CD14-positive monocyte (primary cell): Measurements from ENCODE around the gene DOCK8. TPM values are rescaled to one million over a fixed set of nuclear protein-coding genes. Genes with fewer than 3 reads are reported as not detected.

ENCODE experiments used
- DNase-seq, 3 donors: peaks; one replicate each; pipeline ENCODE4 v3.0.0-alpha.2; 2011 to 2022
- H2AFZ ChIP-seq: 2 replicates; pipeline ENCODE4 v1.6.0; 2012; ENCODE audit warnings: mild to moderate bottlenecking, low read depth, low read length, inconsistent platforms; ENCODE audit not compliant: insufficient read depth, poor library complexity, severe bottlenecking
- H3K27ac ChIP-seq, 2 donors: 1 replicate in 1 of 2; 2 replicates in 1 of 2; pipeline ENCODE4 v1.5.1; 2012 to 2013; ENCODE audit warnings: low read length in 2 of 2, control low read depth in 1 of 2, inconsistent platforms in 1 of 2, low read depth in 1 of 2, mild to moderate bottlenecking in 1 of 2
- H3K27me3 ChIP-seq, 2 donors: one replicate each; pipeline versions ENCODE4 v1.6.0 to v1.6.1; 2011 to 2013; ENCODE audit warnings: low read length in 2 of 2; ENCODE audit not compliant: control insufficient read depth in 2 of 2, insufficient read depth in 2 of 2
- H3K36me3 ChIP-seq, 2 donors: replicated peaks in 1 of 2; 1 replicate in 1 of 2; 2 replicates in 1 of 2; pipeline versions ENCODE4 v1.5.1 to v1.6.1; 2012 to 2013; ENCODE audit warnings: low read length in 2 of 2, control low read depth in 1 of 2, inconsistent platforms in 1 of 2, mild to moderate bottlenecking in 1 of 2; ENCODE audit not compliant: insufficient read depth in 2 of 2, control insufficient read depth in 1 of 2
- H3K4me1 ChIP-seq, 2 donors: 1 replicate in 1 of 2; 2 replicates in 1 of 2; pipeline versions ENCODE4 v1.5.1 to v1.6.1; 2012 to 2013; ENCODE audit warnings: low read length in 2 of 2, control low read depth in 1 of 2, inconsistent platforms in 1 of 2, mild to moderate bottlenecking in 1 of 2, moderate library complexity in 1 of 2; ENCODE audit not compliant: insufficient read depth in 2 of 2, control insufficient read depth in 1 of 2
- H3K4me2 ChIP-seq: replicated peaks from 2 replicates; pipeline ENCODE3; 2012; ENCODE audit warnings: low read length, moderate library complexity, mild to moderate bottlenecking; ENCODE audit not compliant: poor library complexity, severe bottlenecking; ENCODE audit errors: extremely low read depth
- H3K4me3 ChIP-seq, 3 experiments: fragments of 200-600 bp in 1 of 3; sonication (generic) in 1 of 3; replicated peaks in 1 of 3; 1 replicate in 2 of 3; 2 replicates in 1 of 3; pipeline ENCODE4 v1.5.1; 2011 to 2013; ENCODE audit warnings: low read length in 3 of 3, mild to moderate bottlenecking in 3 of 3, control low read depth in 2 of 3, low read depth in 2 of 3, inconsistent platforms in 1 of 3, moderate library complexity in 1 of 3
- H3K79me2 ChIP-seq: 2 replicates; pipeline ENCODE4 v1.6.0; 2012; ENCODE audit warnings: mild to moderate bottlenecking, control low read depth, inconsistent platforms, low read length, moderate library complexity; ENCODE audit not compliant: insufficient read depth
- H3K9ac ChIP-seq: 2 replicates; pipeline ENCODE4 v1.6.0; 2017; ENCODE audit warnings: low read length, mild to moderate bottlenecking; ENCODE audit not compliant: insufficient read depth, poor library complexity, severe bottlenecking
- H3K9me3 ChIP-seq, 2 donors: replicated peaks in 1 of 2; 1 replicate in 1 of 2; 2 replicates in 1 of 2; pipeline versions ENCODE4 v1.5.1 to v1.6.1; 2012 to 2013; ENCODE audit warnings: low read length in 2 of 2, control low read depth in 1 of 2; ENCODE audit not compliant: control insufficient read depth in 1 of 2, insufficient read depth in 1 of 2
- H4K20me1 ChIP-seq: 2 replicates; pipeline ENCODE4 v1.6.0; 2012; ENCODE audit warnings: mild to moderate bottlenecking, low read length, control low read depth, moderate library complexity; ENCODE audit not compliant: insufficient read depth
- H3K27ac Mint-ChIP-seq, 7 donors: one replicate each; pipeline ENCODE4 v1.8.0; 2020; ENCODE audit warnings: mild to moderate bottlenecking in 7 of 7, mixed read lengths in 7 of 7, moderate library complexity in 6 of 7, inconsistent platforms in 2 of 7
- H3K27me3 Mint-ChIP-seq, 3 donors: one replicate each; pipeline ENCODE4 v1.8.0; 2021 to 2022; ENCODE audit warnings: low read depth in 3 of 3, mild to moderate bottlenecking in 3 of 3, mixed read lengths in 3 of 3, moderate library complexity in 3 of 3, inconsistent platforms in 1 of 3
- H3K36me3 Mint-ChIP-seq, 2 donors: one replicate each; pipeline ENCODE4 v1.8.0; 2020; ENCODE audit warnings: mixed read lengths in 2 of 2, inconsistent platforms in 1 of 2, mild to moderate bottlenecking in 1 of 2
- H3K4me1 Mint-ChIP-seq: one replicate; pipeline ENCODE4 v1.8.0; 2020; ENCODE audit warnings: mild to moderate bottlenecking, mixed read lengths
- H3K4me3 Mint-ChIP-seq, 2 donors: one replicate each; pipeline ENCODE4 v1.8.0; 2020; ENCODE audit warnings: mild to moderate bottlenecking in 2 of 2, mixed read lengths in 2 of 2, moderate library complexity in 1 of 2
- H3K9me3 Mint-ChIP-seq, 7 donors: one replicate each; pipeline ENCODE4 v1.8.0; 2020 to 2022; ENCODE audit warnings: mixed read lengths in 7 of 7, mild to moderate bottlenecking in 6 of 7, moderate library complexity in 6 of 7, inconsistent platforms in 2 of 7
- CTCF ChIP-seq: fragments of 200-600 bp; IDR thresholded peaks from one replicate; pipeline ENCODE4 v1.8.0; 2022; ENCODE audit warnings: antibody characterized with exemption, mild to moderate bottlenecking
- WGBS: methylation state at CpG from one replicate; pipeline ENCODE4 v1.1.5; 2013; ENCODE audit warnings: missing lambda C conversion rate; ENCODE audit not compliant: insufficient coverage; 5-methylcytosine and 5-hydroxymethylcytosine counted together
- intact Hi-C, 2 donors: fragments of 100-400 bp; cut with micrococcal nuclease; formaldehyde crosslinking; loops; one replicate each; pipeline versions ENCODE4 v1.15.0 to v1.15.1; 2023
- polyA plus RNA-seq, 3 donors: library from polyadenylated mRNA; depleted of rRNA in 1 of 3; unstranded in 2 of 3; stranded (reverse) in 1 of 3; fragments of 300-500 nt in 2 of 3; fragments of >200 nt in 1 of 3; fragmentation: Illumina TruSeq in 2 of 3; gene quantifications; 1 replicate in 2 of 3; 2 replicates in 1 of 3; pipeline ENCODE4 v1.2.3, GENCODE V29; 2012 to 2021

Gene DOCK8
- polyA plus RNA-seq, 3 donors, result 46.8 to 100 (median 95.4) TPM

- Mint-ChIP-seq H3K9me3 (no peaks in the 10 kb centered on the region), H3K4me1 (no peaks in the 10 kb centered on the region), H3K27me3 (no peaks in the 10 kb centered on the region), H3K4me3 (no peak overlapping the region), H3K36me3 (peaks cover 77 to 81% of the 10 kb centered on the region in 2 donors), H3K27ac (no peak overlapping the region)
- no peak for TF ChIP-seq CTCF
- Histone ChIP-seq H3K9ac (no peak overlapping the region), H3K79me2 (peaks cover 34% of the 10 kb centered on the region), H3K4me2 (no peak overlapping the region), H3K9me3 (no peaks in the 10 kb centered on the region), H2AFZ (no peak overlapping the region), H4K20me1 (peaks cover 83% of the 10 kb centered on the region), H3K4me3 (no peak overlapping the region), H3K27ac (peak overlapping the region in 1 of 2 donors; percentile 50), H3K4me1 (no peaks in the 10 kb centered on the region), H3K36me3 (peaks cover 87 to 89% of the 10 kb centered on the region in 2 donors), H3K27me3 (no peaks in the 10 kb centered on the region)
- intact Hi-C loops, result no loop called here
- WGBS, result no CpG with 5 or more reads among the region's 2 CpGs
- DNase-seq, result no peak
Measured at GRCh38 chr9:316382-316965, 101.8 kb downstream of the DOCK8 start.

GRCh38 chr9:318646-319045, 104.0 kb downstream of the DOCK8 start:
- peaks cover 23% of the 10 kb centered on the region for H3K79me2 ChIP-seq
- H2AFZ ChIP-seq, result no peak overlapping the region
- Mint-ChIP-seq H3K4me1 (no peaks in the 10 kb centered on the region), H3K9me3 (no peaks in the 10 kb centered on the region), H3K36me3 (peaks cover 59 to 73% of the 10 kb centered on the region in 2 donors), H3K27ac (peak overlapping the region in 2 of 7 donors; percentile 57 to 61), H3K27me3 (no peaks in the 10 kb centered on the region), H3K4me3 (no peak overlapping the region)
- no peaks in the 10 kb centered on the region for H3K4me1 ChIP-seq
- WGBS, result 97% methylated on average over 4 of the region's 4 CpGs
- H3K9ac ChIP-seq, result no peak overlapping the region
- no peaks in the 10 kb centered on the region for H3K27me3 ChIP-seq
- H3K4me2 ChIP-seq, result no peak overlapping the region
- no peak for DNase-seq
- H3K9me3 ChIP-seq, result no peaks in the 10 kb centered on the region
- H3K4me3 ChIP-seq, result no peak overlapping the region
- H3K36me3 ChIP-seq, result peaks cover 73 to 82% of the 10 kb centered on the region in 2 donors
- H4K20me1 ChIP-seq, result peaks cover 76% of the 10 kb centered on the region
- intact Hi-C loops, result no loop called here
- peak overlapping the region in 1 of 2 donors; percentile 13 for H3K27ac ChIP-seq
- TF ChIP-seq CTCF, result no peak
